GM23338 (cell line): ENCODE measurements around the gene LDAF1. TPM values are rescaled to one million over a fixed set of nuclear protein-coding genes. Genes with fewer than 3 reads are reported as not detected.
A peak's percentile ranks its signal among the peaks of the same experiment; 100 is the strongest.

Source experiments
- ATAC-seq: fragments of 200-7000 bp; cut with Tn5 transposase; 3 replicates; pipeline ENCODE4 v1.9.1; 2020
- DNase-seq: peaks from one replicate; pipeline ENCODE4 v3.0.0-alpha.2; 2015; ENCODE audit warnings: low spot score
- H2AFZ ChIP-seq: fragments of 200-600 bp; sonication (generic); 2 replicates; pipeline ENCODE4 v1.8.0; 2016; ENCODE audit warnings: antibody characterized with exemption, mild to moderate bottlenecking, moderate library complexity
- H3F3A ChIP-seq: fragments of 200-600 bp; sonication (generic); replicated peaks from 2 replicates; pipeline ENCODE4 v1.8.0; 2017; ENCODE audit warnings: antibody characterized with exemption, mixed run types, low read depth
- H3K27ac ChIP-seq: fragments of 200-600 bp; sonication (generic); 2 replicates; pipeline ENCODE4 v1.6.1; 2016; ENCODE audit warnings: low read depth
- H3K27me3 ChIP-seq: fragments of 200-600 bp; sonication (generic); 2 replicates; pipeline ENCODE4 v1.8.0; 2016; ENCODE audit warnings: mild to moderate bottlenecking, mixed run types, moderate library complexity; ENCODE audit not compliant: insufficient read depth
- H3K36me3 ChIP-seq: fragments of 200-600 bp; sonication (generic); 2 replicates; pipeline ENCODE4 v1.8.0; 2016; ENCODE audit warnings: mild to moderate bottlenecking; ENCODE audit not compliant: insufficient read depth
- H3K4me1 ChIP-seq: fragments of 200-600 bp; sonication (generic); 2 replicates; pipeline ENCODE4 v1.8.0; 2016; ENCODE audit warnings: mild to moderate bottlenecking, moderate library complexity; ENCODE audit not compliant: insufficient read depth
- H3K4me2 ChIP-seq: fragments of 200-600 bp; sonication (generic); 2 replicates; pipeline ENCODE4 v1.7.1; 2017; ENCODE audit warnings: mixed run types
- H3K4me3 ChIP-seq: fragments of 200-600 bp; sonication (generic); 2 replicates; pipeline ENCODE4 v1.6.1; 2016; ENCODE audit warnings: mixed run types
- H3K79me2 ChIP-seq: fragments of 200-600 bp; sonication (generic); replicated peaks from 2 replicates; pipeline ENCODE4 v1.8.0; 2017; ENCODE audit warnings: mild to moderate bottlenecking; ENCODE audit not compliant: insufficient read depth
- H3K9me2 ChIP-seq: fragments of 200-600 bp; sonication (generic); 2 replicates; pipeline ENCODE4 v1.8.0; 2017; ENCODE audit not compliant: insufficient read depth
- H4K20me1 ChIP-seq: fragments of 200-600 bp; sonication (generic); replicated peaks from 2 replicates; pipeline ENCODE4 v1.8.0; 2017; ENCODE audit warnings: mild to moderate bottlenecking; ENCODE audit not compliant: insufficient read depth
- H3K27ac Mint-ChIP-seq: 2 replicates; pipeline ENCODE4 v1.8.0; 2020; ENCODE audit warnings: inconsistent platforms, mild to moderate bottlenecking, moderate library complexity, mixed read lengths
- H3K27me3 Mint-ChIP-seq: 3 replicates; pipeline ENCODE4 v1.8.0; 2022; ENCODE audit warnings: low read depth, mild to moderate bottlenecking, moderate library complexity, mixed read lengths, inconsistent platforms; ENCODE audit not compliant: insufficient read depth, poor library complexity
- H3K36me3 Mint-ChIP-seq: 3 replicates; pipeline ENCODE4 v1.8.0; 2021; ENCODE audit warnings: low read depth, mild to moderate bottlenecking, inconsistent platforms, moderate library complexity, mixed read lengths
- H3K4me1 Mint-ChIP-seq: 3 replicates; pipeline ENCODE4 v1.8.0; 2020; ENCODE audit warnings: mild to moderate bottlenecking, inconsistent platforms, mixed read lengths
- H3K4me3 Mint-ChIP-seq: 3 replicates; pipeline ENCODE4 v1.8.0; 2021; ENCODE audit warnings: moderate library complexity, mild to moderate bottlenecking, inconsistent platforms, mixed read lengths
- H3K9me3 Mint-ChIP-seq: 3 replicates; pipeline ENCODE4 v1.8.0; 2020; ENCODE audit warnings: moderate library complexity, mild to moderate bottlenecking, inconsistent platforms, mixed read lengths
- CTCF ChIP-seq, 2 experiments: fragments of 200-600 bp in 1 of 2; sonication (generic) in 1 of 2; conservative IDR thresholded peaks; 2 replicates each; pipeline versions ENCODE4 v1.5.1 to v1.6.1; 2016 to 2017; ENCODE audit warnings: antibody characterized with exemption in 2 of 2, low read depth in 2 of 2, mild to moderate bottlenecking in 2 of 2, moderate library complexity in 1 of 2
- EZH2phosphoT487 ChIP-seq: fragments of 200-600 bp; sonication (generic); IDR thresholded peaks from one replicate; pipeline ENCODE4 v1.8.1; 2018; ENCODE audit warnings: antibody characterized with exemption; ENCODE audit not compliant: unreplicated experiment
- JUNB ChIP-seq: IDR thresholded peaks from one replicate; pipeline ENCODE4 v1.6.1; 2016; ENCODE audit warnings: antibody characterized with exemption; ENCODE audit not compliant: unreplicated experiment
- NANOG ChIP-seq: IDR thresholded peaks from 2 replicates; pipeline ENCODE4 v1.6.1; 2016; ENCODE audit warnings: antibody characterized with exemption, borderline replicate concordance
- POLR2AphosphoS5 ChIP-seq: IDR thresholded peaks from 2 replicates; pipeline ENCODE4 v1.6.1; 2016; ENCODE audit warnings: antibody characterized with exemption, low read depth
- STAT1 ChIP-seq: IDR thresholded peaks from one replicate; pipeline ENCODE4 v1.6.1; 2016; ENCODE audit warnings: antibody characterized with exemption; ENCODE audit not compliant: unreplicated experiment
- ZNF114 ChIP-seq: fragments of 250-450 bp; sonication (Bioruptor Pico); IDR thresholded peaks from 2 replicates; pipeline ENCODE4 v1.5.0; 2020; ENCODE audit warnings: mild to moderate bottlenecking, moderate library complexity
- polyA plus RNA-seq: library from polyadenylated mRNA; unstranded; fragments of >200 nt; fragmentation: Nextera tagmentation; extraction: Ambion mirVana; gene quantifications from 2 replicates; pipeline ENCODE4 v1.2.1, GENCODE V29; 2016
- total RNA-seq: library from RNA; depleted of rRNA; stranded (reverse); fragments of >200 nt; shearing (Covaris generic); gene quantifications from 2 replicates; pipeline ENCODE4 v1.2.3, GENCODE V29; 2014
- TF ChIP-seq, protein P1 (sequence below): IDR thresholded peaks from one replicate; pipeline ENCODE4 v1.6.1; 2018; ENCODE audit warnings: antibody characterized with exemption; ENCODE audit not compliant: unreplicated experiment

LDAF1 gene
- total and polyA plus RNA-seq, 2 experiments from 2014 or later: 20.5 to 33.8 TPM

- H3F3A ChIP-seq: no peaks in the 10 kb centered on the region
- no peak overlapping the region for H3K27ac ChIP-seq
- H3K4me1 ChIP-seq: no peaks in the 10 kb centered on the region; the same call in 1 of the 2 replicates
- no peak overlapping the region for H3K27ac Mint-ChIP-seq
- no peak overlapping the region for H2AFZ ChIP-seq
- no peaks in the 10 kb centered on the region for H3K27me3 Mint-ChIP-seq
- peaks cover 36% of the 10 kb centered on the region for H3K36me3 ChIP-seq
- peaks cover 70% of the 10 kb centered on the region for H3K36me3 Mint-ChIP-seq
- DNase-seq (peak; percentile 29), ATAC-seq (peak; percentile 36; the same call in 2 of the 3 replicates)
- peaks cover 8% of the 10 kb centered on the region; the same call in 2 of the 3 replicates for H3K4me1 Mint-ChIP-seq
- no peak overlapping the region for H3K4me2 ChIP-seq
- no peaks in the 10 kb centered on the region for H3K9me3 Mint-ChIP-seq
- H4K20me1 ChIP-seq: peaks cover 13% of the 10 kb centered on the region
- H3K79me2 ChIP-seq: peaks cover 17% of the 10 kb centered on the region
- H3K4me3 ChIP-seq: no peak overlapping the region
- TF ChIP-seq EZH2phosphoT487: no peak
- TF ChIP-seq, protein P1, sequence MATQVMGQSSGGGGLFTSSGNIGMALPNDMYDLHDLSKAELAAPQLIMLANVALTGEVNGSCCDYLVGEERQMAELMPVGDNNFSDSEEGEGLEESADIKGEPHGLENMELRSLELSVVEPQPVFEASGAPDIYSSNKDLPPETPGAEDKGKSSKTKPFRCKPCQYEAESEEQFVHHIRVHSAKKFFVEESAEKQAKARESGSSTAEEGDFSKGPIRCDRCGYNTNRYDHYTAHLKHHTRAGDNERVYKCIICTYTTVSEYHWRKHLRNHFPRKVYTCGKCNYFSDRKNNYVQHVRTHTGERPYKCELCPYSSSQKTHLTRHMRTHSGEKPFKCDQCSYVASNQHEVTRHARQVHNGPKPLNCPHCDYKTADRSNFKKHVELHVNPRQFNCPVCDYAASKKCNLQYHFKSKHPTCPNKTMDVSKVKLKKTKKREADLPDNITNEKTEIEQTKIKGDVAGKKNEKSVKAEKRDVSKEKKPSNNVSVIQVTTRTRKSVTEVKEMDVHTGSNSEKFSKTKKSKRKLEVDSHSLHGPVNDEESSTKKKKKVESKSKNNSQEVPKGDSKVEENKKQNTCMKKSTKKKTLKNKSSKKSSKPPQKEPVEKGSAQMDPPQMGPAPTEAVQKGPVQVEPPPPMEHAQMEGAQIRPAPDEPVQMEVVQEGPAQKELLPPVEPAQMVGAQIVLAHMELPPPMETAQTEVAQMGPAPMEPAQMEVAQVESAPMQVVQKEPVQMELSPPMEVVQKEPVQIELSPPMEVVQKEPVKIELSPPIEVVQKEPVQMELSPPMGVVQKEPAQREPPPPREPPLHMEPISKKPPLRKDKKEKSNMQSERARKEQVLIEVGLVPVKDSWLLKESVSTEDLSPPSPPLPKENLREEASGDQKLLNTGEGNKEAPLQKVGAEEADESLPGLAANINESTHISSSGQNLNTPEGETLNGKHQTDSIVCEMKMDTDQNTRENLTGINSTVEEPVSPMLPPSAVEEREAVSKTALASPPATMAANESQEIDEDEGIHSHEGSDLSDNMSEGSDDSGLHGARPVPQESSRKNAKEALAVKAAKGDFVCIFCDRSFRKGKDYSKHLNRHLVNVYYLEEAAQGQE: peak; percentile 42
- no peak for TF ChIP-seq NANOG
- H3K4me3 Mint-ChIP-seq: no peak overlapping the region
- H3K27me3 ChIP-seq: no peaks in the 10 kb centered on the region
- H3K9me2 ChIP-seq: no peaks in the 10 kb centered on the region
Observed at GRCh38 chr16:21166561-21166961, 8.1 kb downstream of the LDAF1 start.

- Mint-ChIP-seq H3K36me3 (peaks cover 70% of the 10 kb centered on the region), H3K27ac (no peak overlapping the region), H3K9me3 (no peaks in the 10 kb centered on the region), H3K4me1 (peaks cover 8% of the 10 kb centered on the region; the same call in 2 of the 3 replicates), H3K4me3 (no peak overlapping the region), H3K27me3 (no peaks in the 10 kb centered on the region)
- peaks cover 10% of the 10 kb centered on the region for H4K20me1 ChIP-seq
- H3K4me2 ChIP-seq: no peak overlapping the region
- no peak overlapping the region for H3K4me3 ChIP-seq
- peaks cover 10% of the 10 kb centered on the region for H3K79me2 ChIP-seq
- H3K27me3 ChIP-seq: no peaks in the 10 kb centered on the region
- H3K36me3 ChIP-seq: peaks cover 36% of the 10 kb centered on the region
- DNase-seq (no peak), ATAC-seq (no peak)
- H3K9me2 ChIP-seq: no peaks in the 10 kb centered on the region
- no peaks in the 10 kb centered on the region for H3F3A ChIP-seq
- no peaks in the 10 kb centered on the region; the same call in 1 of the 2 replicates for H3K4me1 ChIP-seq
- no peak overlapping the region for H2AFZ ChIP-seq
- H3K27ac ChIP-seq: no peak overlapping the region
- TF ChIP-seq, protein P1: no peak
- TF ChIP-seq STAT1 (no peak), CTCF (conservative IDR thresholded peaks at IDR 0.05; ENCODE audit: low read depth in 2 of 2) (no peak), NANOG (no peak), JUNB (no peak), POLR2AphosphoS5 (no peak), ZNF114 (CRISPR knock-in tag) (no peak)
Observed at GRCh38 chr16:21167360-21167759, 8.9 kb downstream of the LDAF1 start.
